ENCODE data around the gene RAB6A.

The RAB6A gene

DNA sequence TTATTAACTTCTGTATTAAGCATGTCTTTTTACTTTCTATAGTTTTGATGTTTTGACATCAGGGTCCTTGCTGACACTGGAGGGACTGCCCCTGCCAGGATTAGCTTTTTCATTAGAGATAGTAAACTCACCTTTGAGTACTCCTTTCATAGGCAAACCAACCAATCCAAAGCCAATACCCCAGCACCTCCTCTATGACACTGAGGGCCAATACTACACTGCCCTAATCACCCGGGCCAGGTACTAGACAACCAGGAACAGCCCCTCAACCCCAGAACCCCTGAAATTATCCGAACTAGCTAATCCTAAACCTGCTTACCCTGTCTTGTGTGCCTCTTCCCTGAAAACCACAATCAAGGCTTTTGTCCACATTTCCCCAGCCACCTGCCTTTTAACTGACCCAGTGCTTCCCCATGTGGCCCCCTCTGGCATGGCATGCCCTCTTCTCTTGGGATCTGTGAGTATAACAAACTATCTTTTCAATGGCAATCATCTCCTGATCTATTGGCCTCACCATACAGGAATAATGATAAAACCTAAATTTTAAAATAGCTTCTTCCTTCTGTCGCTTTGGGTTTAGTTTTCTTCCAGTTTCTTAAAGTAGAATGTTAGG lies 31.2 kb downstream of the RAB6A start:
- TF ChIP-seq CTCF (IDR thresholded peaks at IDR 0.05; ENCODE audit: unreplicated experiment in 3 of 3): peak; percentile 22 to 34 (median 28)
- peaks cover 64% of the 10 kb centered on the region for H3K36me3 Mint-ChIP-seq (ENCODE audit: low read depth)
- H3K4me1 Mint-ChIP-seq: no peaks in the 10 kb centered on the region
- H3K9me3 Mint-ChIP-seq: peaks cover 4% of the 10 kb centered on the region
- H3K27ac Mint-ChIP-seq: no peak overlapping the region
- H3K4me3 Mint-ChIP-seq: no peak overlapping the region
- H3K27me3 Mint-ChIP-seq (ENCODE audit: low read depth): no peaks in the 10 kb centered on the region

- TF ChIP-seq CTCF (IDR thresholded peaks at IDR 0.05; ENCODE audit: unreplicated experiment in 3 of 3): no peak
- H3K27me3 Mint-ChIP-seq (ENCODE audit: low read depth): no peaks in the 10 kb centered on the region
- H3K36me3 Mint-ChIP-seq (ENCODE audit: low read depth): peaks cover 55% of the 10 kb centered on the region
- no peak overlapping the region for H3K4me3 Mint-ChIP-seq
- no peaks in the 10 kb centered on the region for H3K9me3 Mint-ChIP-seq
- no peak overlapping the region for H3K27ac Mint-ChIP-seq
- no peaks in the 10 kb centered on the region for H3K4me1 Mint-ChIP-seq
Measured at GRCh38 chr11:73728000-73728399, 32.9 kb downstream of the RAB6A start.

DNA sequence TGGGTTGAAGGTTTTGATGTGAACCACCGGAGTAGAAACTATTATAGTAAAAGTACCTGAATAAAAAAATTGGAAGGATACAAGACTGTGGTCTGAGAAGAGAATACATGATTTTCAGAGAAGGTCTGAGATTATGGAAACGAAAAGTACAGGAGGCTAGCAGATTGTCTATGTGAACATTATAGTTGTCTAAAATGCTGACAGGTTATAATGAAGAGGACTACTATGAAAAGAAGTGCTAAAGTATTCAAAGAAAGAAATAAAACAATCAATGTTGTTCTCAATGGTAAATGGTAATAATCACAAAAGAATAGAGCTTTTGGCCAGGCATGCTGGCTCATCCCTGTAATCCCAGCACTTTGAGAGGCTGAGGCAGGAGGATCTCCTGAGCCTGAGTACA lies 34.0 kb downstream of the RAB6A start:
- TF ChIP-seq CTCF (IDR thresholded peaks at IDR 0.05; ENCODE audit: unreplicated experiment in 3 of 3): no peak
- H3K9me3 Mint-ChIP-seq: no peaks in the 10 kb centered on the region
- no peaks in the 10 kb centered on the region for H3K27me3 Mint-ChIP-seq (ENCODE audit: low read depth)
- H3K4me3 Mint-ChIP-seq: no peak overlapping the region
- no peak overlapping the region for H3K27ac Mint-ChIP-seq
- H3K4me1 Mint-ChIP-seq: no peaks in the 10 kb centered on the region
- H3K36me3 Mint-ChIP-seq (ENCODE audit: low read depth): peaks cover 51% of the 10 kb centered on the region

GRCh38 chr11:73717136-73717535 lies 43.7 kb downstream of the RAB6A start:
- no peaks in the 10 kb centered on the region for H3K4me1 Mint-ChIP-seq
- H3K4me3 Mint-ChIP-seq: no peak overlapping the region
- no peak overlapping the region for H3K27ac Mint-ChIP-seq
- no peaks in the 10 kb centered on the region for H3K9me3 Mint-ChIP-seq
- H3K27me3 Mint-ChIP-seq (ENCODE audit: low read depth): no peaks in the 10 kb centered on the region
- peaks cover 37% of the 10 kb centered on the region for H3K36me3 Mint-ChIP-seq (ENCODE audit: low read depth)
- TF ChIP-seq CTCF (IDR thresholded peaks at IDR 0.05; ENCODE audit: unreplicated experiment in 3 of 3): no peak

- no peak overlapping the region for H3K4me3 Mint-ChIP-seq
- no peak overlapping the region for H3K27ac Mint-ChIP-seq
- no peaks in the 10 kb centered on the region for H3K9me3 Mint-ChIP-seq
- no peaks in the 10 kb centered on the region for H3K4me1 Mint-ChIP-seq
- peaks cover 34% of the 10 kb centered on the region for H3K36me3 Mint-ChIP-seq (ENCODE audit: low read depth)
- no peak for TF ChIP-seq CTCF (IDR thresholded peaks at IDR 0.05; ENCODE audit: unreplicated experiment in 3 of 3)
- H3K27me3 Mint-ChIP-seq (ENCODE audit: low read depth): no peaks in the 10 kb centered on the region
Measured at GRCh38 chr11:73716153-73717056, 44.5 kb downstream of the RAB6A start.
